ENCODE data around the gene ANTXR1. TPM values are rescaled to one million over a fixed set of nuclear protein-coding genes. Genes with fewer than 3 reads are reported as not detected.

Gene ANTXR1
- polyA plus RNA-seq, 1 donor (not counting 4 experiments of a cell fraction or from before 2014, with no cell fraction given) = 20.4 TPM

GRCh38 chr2:69203166-69203985 is 190.4 kb downstream of the ANTXR1 start:
- no peak overlapping the region for H2AFZ ChIP-seq (ENCODE audit: control insufficient read depth, low read length)
- no peaks in the 10 kb centered on the region for H3K79me2 ChIP-seq (ENCODE audit: control insufficient read depth, insufficient read depth, low read length)
- FAIRE-seq (no peak), DNase-seq (ENCODE audit: low read depth, low spot score) (no peak)
- no peak overlapping the region for H3K4me2 ChIP-seq (ENCODE audit: control insufficient read depth, extremely low read depth, insufficient read depth, low read depth, low read length)
- H4K20me1 ChIP-seq (ENCODE audit: control insufficient read depth, extremely low read depth, insufficient read depth, low read length) = no peaks in the 10 kb centered on the region
- TF ChIP-seq EZH2 (IDR thresholded peaks at IDR 0.05; ENCODE audit: low read length) = no peak
- no peak for TF ChIP-seq CTCF (optimal IDR thresholded peaks at IDR 0.05 in 1 of 3, IDR thresholded peaks at IDR 0.05 in 1 of 3, conservative IDR thresholded peaks at IDR 0.05 in 1 of 3; ENCODE audit: extremely low read depth in 1 of 3, insufficient read depth in 2 of 3, low read length in 3 of 3)
- H3K9me3 ChIP-seq (ENCODE audit: control insufficient read depth, low read depth, low read length) = no peaks in the 10 kb centered on the region
- dilution Hi-C loops (cut with MboI; ENCODE audit: extremely low pct_ligation_motif_present, low sequenced_read_pairs) = no loop called here
- no peaks in the 10 kb centered on the region for H3K4me1 ChIP-seq (ENCODE audit: control insufficient read depth, extremely low read depth, insufficient read depth, low read length)
- H3K4me3 ChIP-seq (ENCODE audit: control insufficient read depth in 2 of 3, extremely low read depth in 1 of 3, insufficient read depth in 2 of 3, low read depth in 1 of 3, low read length in 3 of 3) = no peak overlapping the region
- no peaks in the 10 kb centered on the region for H3K27me3 ChIP-seq (ENCODE audit: control insufficient read depth, extremely low read depth, insufficient read depth, low read length)
- H3K9me1 ChIP-seq (ENCODE audit: control insufficient read depth, extremely low read depth, insufficient read depth, low read length) = no peaks in the 10 kb centered on the region
- no peak overlapping the region for H3K27ac ChIP-seq (ENCODE audit: control insufficient read depth, insufficient read depth, low read length)
- no peaks in the 10 kb centered on the region for H3K36me3 ChIP-seq (ENCODE audit: control insufficient read depth in 2 of 2, extremely low read depth in 1 of 2, insufficient read depth in 2 of 2, low read length in 2 of 2)
- no peak overlapping the region for H3K9ac ChIP-seq (ENCODE audit: control insufficient read depth, extremely low read depth, insufficient read depth, low read length)

GRCh38 chr2:69204654-69205053 is 191.7 kb downstream of the ANTXR1 start:
- Histone ChIP-seq H3K36me3 (ENCODE audit: control insufficient read depth in 2 of 2, extremely low read depth in 1 of 2, insufficient read depth in 2 of 2, low read length in 2 of 2) (no peaks in the 10 kb centered on the region), H3K79me2 (ENCODE audit: control insufficient read depth, insufficient read depth, low read length) (no peaks in the 10 kb centered on the region), H2AFZ (ENCODE audit: control insufficient read depth, low read length) (no peak overlapping the region), H3K9me3 (ENCODE audit: control insufficient read depth, low read depth, low read length) (no peaks in the 10 kb centered on the region), H3K9ac (ENCODE audit: control insufficient read depth, extremely low read depth, insufficient read depth, low read length) (no peak overlapping the region), H3K4me2 (ENCODE audit: control insufficient read depth, extremely low read depth, insufficient read depth, low read depth, low read length) (no peak overlapping the region), H3K4me1 (ENCODE audit: control insufficient read depth, extremely low read depth, insufficient read depth, low read length) (no peaks in the 10 kb centered on the region), H3K4me3 (ENCODE audit: control insufficient read depth in 2 of 3, extremely low read depth in 1 of 3, insufficient read depth in 2 of 3, low read depth in 1 of 3, low read length in 3 of 3) (no peak overlapping the region), H4K20me1 (ENCODE audit: control insufficient read depth, extremely low read depth, insufficient read depth, low read length) (no peaks in the 10 kb centered on the region), H3K27me3 (ENCODE audit: control insufficient read depth, extremely low read depth, insufficient read depth, low read length) (no peaks in the 10 kb centered on the region), H3K27ac (ENCODE audit: control insufficient read depth, insufficient read depth, low read length) (no peak overlapping the region), H3K9me1 (ENCODE audit: control insufficient read depth, extremely low read depth, insufficient read depth, low read length) (no peaks in the 10 kb centered on the region)
- dilution Hi-C loops (cut with MboI; ENCODE audit: extremely low pct_ligation_motif_present, low sequenced_read_pairs) = no loop called here
- DNase-seq (ENCODE audit: low read depth, low spot score) (no peak), FAIRE-seq (no peak)
- TF ChIP-seq CTCF (optimal IDR thresholded peaks at IDR 0.05 in 1 of 3, IDR thresholded peaks at IDR 0.05 in 1 of 3, conservative IDR thresholded peaks at IDR 0.05 in 1 of 3; ENCODE audit: extremely low read depth in 1 of 3, insufficient read depth in 2 of 3, low read length in 3 of 3) = no peak
- no peak for TF ChIP-seq EZH2 (IDR thresholded peaks at IDR 0.05; ENCODE audit: low read length)

All from keratinocyte (primary cell).